ENCODE results near the gene RAI1. TPM values are rescaled to one million over a fixed set of nuclear protein-coding genes. Genes with fewer than 3 reads are reported as not detected.
A peak's percentile ranks its signal among the peaks of the same experiment; 100 is the strongest.

Gene RAI1
- total RNA-seq, 2 donors from 2014 or later: 15.8 to 31.0 TPM

DNA sequence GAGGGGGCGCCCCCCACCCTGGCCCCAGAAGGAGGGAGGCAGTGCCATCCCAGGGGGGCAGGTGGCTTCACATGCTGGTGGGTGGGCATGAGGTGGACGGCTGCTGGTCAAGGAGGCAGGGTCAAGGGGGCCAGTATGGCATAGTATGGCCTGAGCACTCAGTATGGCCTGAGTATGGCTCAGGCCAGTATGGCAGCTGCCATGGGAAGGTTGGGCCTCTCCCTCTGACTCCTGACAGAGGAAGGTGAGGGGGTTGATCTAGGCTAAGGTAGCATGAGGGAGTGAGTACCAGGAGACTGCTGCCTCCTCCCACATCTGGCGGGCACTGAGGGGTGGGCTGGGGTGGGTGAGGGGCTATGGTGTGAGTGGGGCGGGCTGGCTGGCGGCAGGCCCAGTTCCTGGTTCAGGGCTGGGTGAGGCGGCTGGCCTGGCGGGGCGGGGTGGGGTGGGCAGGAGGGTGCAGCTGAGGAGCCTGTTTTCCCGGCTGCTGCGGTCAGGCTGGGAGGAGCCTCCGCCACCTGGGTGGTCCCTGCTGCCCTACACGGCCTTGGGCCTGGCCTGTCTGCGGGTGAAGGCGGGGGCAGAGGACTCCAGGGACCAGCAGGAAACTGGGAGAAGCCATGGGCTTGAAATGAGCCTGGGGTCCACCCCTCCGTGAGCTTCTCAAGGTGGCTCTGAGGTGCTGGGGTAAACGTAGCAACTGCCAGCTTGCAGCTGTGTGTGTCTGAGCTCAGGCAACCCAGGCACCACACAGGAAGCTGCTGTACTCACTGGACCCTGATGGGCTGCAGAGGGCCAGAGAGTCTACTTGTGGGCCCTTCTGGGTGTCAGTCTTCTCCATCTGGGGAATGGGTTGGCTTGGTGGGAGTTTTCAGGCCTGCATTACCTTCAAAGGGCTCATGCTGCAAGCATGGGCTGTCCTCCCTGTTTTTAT is 57.0 kb downstream of the RAI1 start:
- Mint-ChIP-seq H3K9me3 (no peaks in the 10 kb centered on the region), H3K27ac (peak overlapping the region in 1 of 2 donors; percentile 41), H3K4me3 (no peak overlapping the region), H3K4me1 (ENCODE audit: low read depth in 2 of 2) (peaks cover 19 to 33% of the 10 kb centered on the region in 2 donors), H3K36me3 (no peaks in the 10 kb centered on the region), H3K27me3 (no peaks in the 10 kb centered on the region)
- ATAC-seq: no peak
- DNase-seq (ENCODE audit: low spot score): no peak

- Mint-ChIP-seq H3K4me3 (no peak overlapping the region), H3K27ac (peak overlapping the region in 1 of 2 donors; percentile 41), H3K4me1 (ENCODE audit: low read depth in 2 of 2) (peaks cover 19 to 29% of the 10 kb centered on the region in 2 donors), H3K27me3 (no peaks in the 10 kb centered on the region), H3K36me3 (no peaks in the 10 kb centered on the region), H3K9me3 (no peaks in the 10 kb centered on the region)
- DNase-seq (ENCODE audit: low spot score) (no peak), ATAC-seq (no peak)
These were observed 57.6 kb downstream of the RAI1 start for GRCh38 chr17:17738901-17739300.

DNA sequence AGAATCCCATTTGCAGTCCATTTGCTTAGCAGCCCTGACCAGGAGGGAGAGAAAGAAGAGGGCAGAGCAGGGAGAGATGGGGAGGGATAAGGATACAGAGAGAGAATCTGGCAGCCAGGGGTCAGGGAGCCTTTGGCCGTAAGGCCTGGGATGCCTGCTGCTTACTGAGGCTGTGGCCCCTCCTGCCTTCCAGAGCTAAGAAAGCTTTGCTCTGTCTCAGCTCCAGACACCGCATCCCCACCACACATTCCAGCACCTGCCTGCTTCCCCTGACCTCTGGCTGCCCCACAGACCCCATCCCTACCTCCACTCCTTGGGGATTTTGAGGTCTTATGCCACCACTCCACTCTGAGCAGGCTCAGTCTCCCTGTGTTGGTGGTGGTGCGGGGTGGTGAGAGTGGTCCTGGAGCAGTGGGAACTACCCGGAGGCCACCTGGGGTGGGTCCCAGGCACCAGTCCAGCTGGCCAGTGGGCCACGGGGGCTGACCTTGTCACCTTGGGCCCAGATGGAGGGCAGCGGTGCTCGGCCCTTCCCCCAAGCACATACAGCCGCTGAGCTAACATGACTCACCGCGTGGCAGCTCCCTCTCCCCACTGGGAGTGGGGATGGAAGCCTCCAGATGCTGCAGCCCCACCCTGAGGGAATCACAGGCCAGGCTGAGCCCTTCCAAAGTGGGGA is 58.3 kb downstream of the RAI1 start:
- Mint-ChIP-seq H3K4me1 (ENCODE audit: low read depth in 2 of 2) (peaks cover 19 to 28% of the 10 kb centered on the region in 2 donors), H3K27ac (peak overlapping the region in 1 of 2 donors; percentile 41), H3K36me3 (no peaks in the 10 kb centered on the region), H3K4me3 (no peak overlapping the region), H3K27me3 (no peaks in the 10 kb centered on the region), H3K9me3 (no peaks in the 10 kb centered on the region)
- DNase-seq (ENCODE audit: low spot score) (no peak), ATAC-seq (peak in 1 of 2 donors; percentile 17)

- Mint-ChIP-seq H3K27ac (no peak overlapping the region), H3K9me3 (no peaks in the 10 kb centered on the region), H3K27me3 (no peaks in the 10 kb centered on the region), H3K36me3 (no peaks in the 10 kb centered on the region), H3K4me1 (ENCODE audit: low read depth in 2 of 2) (peaks cover 17 to 23% of the 10 kb centered on the region in 2 donors), H3K4me3 (no peak overlapping the region)
- DNase-seq (ENCODE audit: low spot score): no peak
- ATAC-seq: no peak
These were observed 59.5 kb downstream of the RAI1 start for GRCh38 chr17:17740615-17741348.

DNA sequence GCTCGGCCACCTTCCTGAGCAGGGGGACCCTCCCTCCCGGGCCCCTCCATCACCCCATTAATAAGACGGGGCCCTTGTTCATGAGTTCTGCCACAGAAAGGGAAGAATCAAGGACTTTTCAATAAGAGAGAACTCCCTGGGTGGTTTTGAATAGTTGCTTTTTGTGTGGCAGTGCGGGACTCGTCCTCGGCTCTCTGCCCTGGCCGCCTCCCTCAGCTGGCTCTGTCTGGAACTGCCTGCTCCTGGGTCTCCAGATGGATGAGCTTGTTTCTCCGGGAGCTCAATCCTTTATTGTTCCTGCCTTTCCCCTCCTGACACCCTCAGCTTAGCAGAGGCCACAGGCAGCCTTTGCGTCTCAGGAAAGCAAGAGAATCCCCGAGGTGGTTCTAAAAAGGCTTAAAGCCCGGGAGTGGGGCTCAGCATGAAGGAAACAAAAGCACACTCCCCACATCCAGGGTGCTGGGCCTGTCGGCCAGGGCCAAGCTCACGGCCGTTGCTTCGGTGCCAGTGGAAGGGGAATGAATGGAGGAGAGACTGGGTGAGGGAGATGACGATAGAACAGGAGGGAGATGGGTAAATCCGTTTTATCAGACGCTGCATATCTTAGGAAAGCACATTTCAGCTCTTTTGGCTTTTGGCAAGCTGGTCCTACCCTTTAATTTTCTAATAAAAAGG is 60.2 kb downstream of the RAI1 start:
- no peak for ATAC-seq
- H3K27ac Mint-ChIP-seq: no peak overlapping the region
- H3K36me3 Mint-ChIP-seq: no peaks in the 10 kb centered on the region
- DNase-seq (ENCODE audit: low spot score): no peak
- peaks cover 10 to 17% of the 10 kb centered on the region in 2 donors for H3K4me1 Mint-ChIP-seq (ENCODE audit: low read depth in 2 of 2)
- H3K9me3 Mint-ChIP-seq: no peaks in the 10 kb centered on the region
- no peak overlapping the region for H3K4me3 Mint-ChIP-seq
- H3K27me3 Mint-ChIP-seq: no peaks in the 10 kb centered on the region

- H3K4me3 Mint-ChIP-seq: no peak overlapping the region
These were observed 60.9 kb downstream of the RAI1 start for GRCh38 chr17:17742133-17742621.

GRCh38 chr17:17742688-17743390 is 61.6 kb downstream of the RAI1 start:
- Mint-ChIP-seq H3K9me3 (no peaks in the 10 kb centered on the region), H3K4me1 (ENCODE audit: low read depth in 2 of 2) (peaks cover 5 to 12% of the 10 kb centered on the region in 2 donors), H3K4me3 (no peak overlapping the region), H3K27ac (no peak overlapping the region), H3K36me3 (no peaks in the 10 kb centered on the region), H3K27me3 (no peaks in the 10 kb centered on the region)
- ATAC-seq: no peak
- no peak for DNase-seq (ENCODE audit: low spot score)

More at GRCh38 chr17:17742133-17742621, 60.9 kb downstream of the RAI1 start:
- no peak for ATAC-seq
- no peak for DNase-seq (ENCODE audit: low spot score)
- Mint-ChIP-seq H3K9me3 (no peaks in the 10 kb centered on the region), H3K27ac (no peak overlapping the region), H3K36me3 (no peaks in the 10 kb centered on the region), H3K4me1 (ENCODE audit: low read depth in 2 of 2) (peaks cover 5 to 12% of the 10 kb centered on the region in 2 donors), H3K27me3 (no peaks in the 10 kb centered on the region)

DNA sequence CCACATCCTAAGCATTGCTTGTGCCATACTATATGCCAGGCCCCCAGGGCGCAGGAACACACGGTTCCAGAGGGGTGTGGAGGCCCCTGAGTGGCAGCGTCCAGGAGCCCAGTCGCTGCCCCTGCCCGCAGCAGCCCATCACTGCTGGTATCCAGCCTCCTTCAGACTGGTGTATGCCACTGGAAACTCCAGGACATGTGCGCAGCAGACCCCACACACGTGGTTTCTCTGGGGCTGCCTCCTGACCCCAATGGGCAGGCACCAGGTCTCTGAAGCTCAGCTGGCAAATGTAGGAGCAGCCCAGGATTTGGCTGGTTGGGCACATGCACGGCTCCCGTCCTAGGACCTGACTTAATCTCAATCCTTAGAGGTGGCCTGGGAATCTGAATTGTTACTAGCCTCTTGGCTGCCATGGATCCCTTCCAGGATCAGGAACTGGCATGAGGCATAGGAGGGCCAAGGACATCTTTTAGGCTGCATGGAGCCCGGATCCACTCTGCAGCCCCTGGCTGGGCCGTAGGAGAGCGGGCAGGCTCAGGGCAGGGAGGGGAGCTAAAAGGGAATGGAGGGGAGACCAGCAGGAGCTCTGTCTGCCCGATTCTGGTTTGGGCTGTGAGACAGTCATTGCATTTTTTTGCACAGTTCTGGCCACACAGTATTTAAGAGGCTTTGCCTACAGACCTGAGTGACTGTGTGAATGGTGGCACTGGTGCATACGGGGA is 62.3 kb downstream of the RAI1 start:
- DNase-seq (ENCODE audit: low spot score) (no peak), ATAC-seq (no peak)
- no peak overlapping the region for H3K27ac Mint-ChIP-seq
- no peaks in the 10 kb centered on the region for H3K27me3 Mint-ChIP-seq
- H3K4me3 Mint-ChIP-seq: no peak overlapping the region
- H3K9me3 Mint-ChIP-seq: no peaks in the 10 kb centered on the region
- H3K36me3 Mint-ChIP-seq: no peaks in the 10 kb centered on the region
- H3K4me1 Mint-ChIP-seq (ENCODE audit: low read depth in 2 of 2): peaks cover 5 to 19% of the 10 kb centered on the region in 2 donors

DNA sequence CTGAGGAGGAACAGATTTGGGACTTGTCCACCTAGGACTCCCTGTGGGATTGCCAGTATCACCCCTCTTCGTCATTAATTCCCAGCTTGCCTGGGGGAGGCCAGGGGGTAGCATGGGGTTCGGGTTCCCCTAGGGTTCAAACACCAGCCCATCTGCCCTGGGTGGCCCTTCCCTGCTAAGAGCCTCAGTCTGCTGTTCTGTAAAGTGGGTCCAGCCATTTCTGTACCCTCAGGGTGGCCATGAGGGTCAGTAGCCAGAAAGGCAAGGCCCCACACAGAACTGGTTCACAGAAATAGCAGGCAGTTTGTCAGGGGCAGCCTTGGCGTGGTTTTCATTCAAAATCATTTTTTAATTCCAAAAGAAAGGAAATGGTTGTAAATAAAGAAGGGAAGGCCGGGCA is 62.9 kb downstream of the RAI1 start:
- Mint-ChIP-seq H3K4me1 (ENCODE audit: low read depth in 2 of 2) (peaks cover under 1 to 15% of the 10 kb centered on the region in 2 donors), H3K27ac (no peak overlapping the region), H3K9me3 (no peaks in the 10 kb centered on the region), H3K36me3 (no peaks in the 10 kb centered on the region), H3K27me3 (no peaks in the 10 kb centered on the region), H3K4me3 (no peak overlapping the region)
- no peak for ATAC-seq
- DNase-seq (ENCODE audit: low spot score): no peak

DNA sequence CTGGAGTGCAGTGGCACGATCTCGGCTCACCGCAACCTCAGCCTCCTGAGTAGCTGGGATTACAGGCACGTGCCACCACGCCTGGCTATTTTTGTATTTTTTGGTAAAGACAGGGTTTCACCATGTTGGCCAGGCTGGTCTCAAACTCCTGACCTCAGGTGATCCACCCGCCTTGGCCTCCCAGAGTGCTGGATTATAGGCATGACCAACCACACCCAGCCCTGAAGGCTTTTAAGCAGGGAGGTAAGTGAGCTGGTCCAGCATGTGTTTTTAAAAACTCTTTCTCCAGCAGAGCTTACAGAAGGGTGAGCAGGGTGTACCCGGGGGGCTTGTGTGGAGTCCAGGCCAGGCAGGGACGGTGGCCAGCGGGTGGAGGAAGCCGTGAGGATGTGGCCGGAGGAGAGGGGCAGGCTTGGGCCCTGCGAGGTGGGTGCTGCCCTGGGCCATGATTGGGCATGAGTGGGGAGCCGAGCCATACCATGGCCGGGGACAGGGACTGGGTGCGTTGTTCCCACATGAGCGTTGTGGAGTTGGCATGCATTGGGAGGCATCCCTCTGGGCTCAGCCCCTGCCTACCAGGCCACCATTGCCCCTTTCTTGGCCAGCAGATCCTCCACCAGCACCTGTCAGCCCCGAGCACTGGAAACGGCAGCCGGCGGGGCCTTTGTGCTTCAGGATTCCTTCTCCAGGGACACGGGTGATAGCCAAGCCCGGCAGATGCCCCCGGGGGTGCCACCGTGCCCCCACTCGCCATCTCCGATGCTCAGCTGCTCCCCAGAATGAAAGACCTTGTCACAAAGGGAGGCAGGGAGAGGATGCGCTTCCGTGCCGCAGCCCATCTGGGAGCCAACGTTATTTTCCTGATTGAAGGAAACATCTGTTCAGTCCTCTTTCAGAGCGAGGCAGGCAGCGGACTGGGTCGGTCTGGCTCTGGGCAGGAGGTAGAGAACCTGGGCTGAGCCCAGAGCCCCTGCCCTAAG is 64.5 kb downstream of the RAI1 start:
- H3K4me3 Mint-ChIP-seq: no peak overlapping the region
- ATAC-seq (no peak), DNase-seq (ENCODE audit: low spot score) (no peak)
- H3K36me3 Mint-ChIP-seq: no peaks in the 10 kb centered on the region
- peak overlapping the region in 1 of 2 donors; percentile 34 for H3K27ac Mint-ChIP-seq
- no peaks in the 10 kb centered on the region for H3K9me3 Mint-ChIP-seq
- peaks cover 15 to 26% of the 10 kb centered on the region in 2 donors for H3K4me1 Mint-ChIP-seq (ENCODE audit: low read depth in 2 of 2)
- H3K27me3 Mint-ChIP-seq: no peaks in the 10 kb centered on the region

- no peaks in the 10 kb centered on the region for H3K36me3 Mint-ChIP-seq
- H3K27ac Mint-ChIP-seq: peak overlapping the region in 1 of 2 donors; percentile 60
These were observed 66.9 kb downstream of the RAI1 start for GRCh38 chr17:17748179-17748578.

More at GRCh38 chr17:17748179-17748578, 66.9 kb downstream of the RAI1 start:
- Mint-ChIP-seq H3K4me3 (no peak overlapping the region), H3K9me3 (no peaks in the 10 kb centered on the region), H3K27me3 (no peaks in the 10 kb centered on the region), H3K4me1 (ENCODE audit: low read depth in 2 of 2) (peaks cover 34 to 40% of the 10 kb centered on the region in 2 donors)
- DNase-seq (ENCODE audit: low spot score) (no peak), ATAC-seq (no peak)
